ENCODE data around the gene FAM199X. TPM values are rescaled to one million over a fixed set of nuclear protein-coding genes. Genes with fewer than 3 reads are reported as not detected.
A peak's percentile ranks its signal among the peaks of the same experiment; 100 is the strongest.

The FAM199X gene
- polyA plus RNA-seq, 3 donors, result 4.1 to 8.2 (median 5.0) TPM

DNA sequence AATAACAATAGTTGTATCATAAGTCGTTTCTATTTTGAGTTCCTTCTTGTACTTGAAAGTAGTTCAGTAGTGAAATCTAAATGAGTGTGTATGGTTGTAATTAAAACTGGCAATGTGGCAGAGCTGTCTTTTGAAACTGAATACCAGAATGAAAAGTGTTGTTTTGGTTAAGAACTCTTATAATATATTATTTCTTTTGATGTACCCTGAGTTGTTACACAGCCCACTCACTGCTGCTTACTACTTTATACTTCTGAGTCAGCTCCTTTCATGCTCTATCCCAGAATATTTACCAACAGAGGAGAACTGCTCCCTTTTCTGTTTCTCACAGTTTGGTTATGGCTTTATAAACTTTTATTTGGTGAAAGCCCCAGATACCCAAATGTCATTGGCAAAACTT lies 28.8 kb downstream of the FAM199X start:
- H3K27ac Mint-ChIP-seq, result no peak overlapping the region
- peaks cover 20 to 37% of the 10 kb centered on the region in 2 donors for H3K36me3 ChIP-seq (replicated peaks in 1 of 2; ENCODE audit: control insufficient read depth in 1 of 2, insufficient read depth in 2 of 2, low read length in 2 of 2)
- peaks cover 0 to 3% (median 0%) of the 10 kb centered on the region in 3 donors for H3K27me3 Mint-ChIP-seq (ENCODE audit: low read depth in 3 of 3)
- no peaks in the 10 kb centered on the region for H3K9me3 Mint-ChIP-seq
- no peaks in the 10 kb centered on the region for H4K20me1 ChIP-seq (ENCODE audit: insufficient read depth, low read length)
- no peak for DNase-seq
- no peaks in the 10 kb centered on the region for H3K4me1 Mint-ChIP-seq
- H3K36me3 Mint-ChIP-seq, result peaks cover 25 to 30% of the 10 kb centered on the region in 2 donors
- no peak overlapping the region for H3K4me2 ChIP-seq (replicated peaks; ENCODE audit: extremely low read depth, low read length, poor library complexity, severe bottlenecking)
- H3K9ac ChIP-seq (ENCODE audit: insufficient read depth, low read length, poor library complexity, severe bottlenecking), result no peak overlapping the region
- no peaks in the 10 kb centered on the region for H3K79me2 ChIP-seq (ENCODE audit: insufficient read depth, low read length)
- H3K9me3 ChIP-seq (replicated peaks in 1 of 2; ENCODE audit: control insufficient read depth in 1 of 2, insufficient read depth in 1 of 2, low read length in 2 of 2), result no peaks in the 10 kb centered on the region
- TF ChIP-seq, protein P1, sequence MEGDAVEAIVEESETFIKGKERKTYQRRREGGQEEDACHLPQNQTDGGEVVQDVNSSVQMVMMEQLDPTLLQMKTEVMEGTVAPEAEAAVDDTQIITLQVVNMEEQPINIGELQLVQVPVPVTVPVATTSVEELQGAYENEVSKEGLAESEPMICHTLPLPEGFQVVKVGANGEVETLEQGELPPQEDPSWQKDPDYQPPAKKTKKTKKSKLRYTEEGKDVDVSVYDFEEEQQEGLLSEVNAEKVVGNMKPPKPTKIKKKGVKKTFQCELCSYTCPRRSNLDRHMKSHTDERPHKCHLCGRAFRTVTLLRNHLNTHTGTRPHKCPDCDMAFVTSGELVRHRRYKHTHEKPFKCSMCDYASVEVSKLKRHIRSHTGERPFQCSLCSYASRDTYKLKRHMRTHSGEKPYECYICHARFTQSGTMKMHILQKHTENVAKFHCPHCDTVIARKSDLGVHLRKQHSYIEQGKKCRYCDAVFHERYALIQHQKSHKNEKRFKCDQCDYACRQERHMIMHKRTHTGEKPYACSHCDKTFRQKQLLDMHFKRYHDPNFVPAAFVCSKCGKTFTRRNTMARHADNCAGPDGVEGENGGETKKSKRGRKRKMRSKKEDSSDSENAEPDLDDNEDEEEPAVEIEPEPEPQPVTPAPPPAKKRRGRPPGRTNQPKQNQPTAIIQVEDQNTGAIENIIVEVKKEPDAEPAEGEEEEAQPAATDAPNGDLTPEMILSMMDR (IDR thresholded peaks at IDR 0.05), result no peak
- H3K4me3 Mint-ChIP-seq, result no peak overlapping the region
- intact Hi-C loops (cut with micrococcal nuclease), result no loop called here
- no peak overlapping the region for H2AFZ ChIP-seq (ENCODE audit: insufficient read depth, low read depth, low read length, poor library complexity, severe bottlenecking)
- no CpG with 5 or more reads among the region's 1 CpG for WGBS (ENCODE audit: insufficient coverage)
- no peak overlapping the region for H3K27ac ChIP-seq (ENCODE audit: low read depth in 1 of 2, low read length in 2 of 2)
- H3K4me3 ChIP-seq (replicated peaks in 1 of 3; ENCODE audit: low read depth in 2 of 3, low read length in 3 of 3), result no peak overlapping the region
- no peaks in the 10 kb centered on the region for H3K4me1 ChIP-seq (ENCODE audit: control insufficient read depth in 1 of 2, insufficient read depth in 2 of 2, low read length in 2 of 2)
- no peaks in the 10 kb centered on the region for H3K27me3 ChIP-seq (ENCODE audit: control insufficient read depth in 2 of 2, insufficient read depth in 2 of 2, low read length in 2 of 2)

GRCh38 chrX:104195489-104196084 lies 29.3 kb downstream of the FAM199X start:
- no peak overlapping the region for H3K9ac ChIP-seq (ENCODE audit: insufficient read depth, low read length, poor library complexity, severe bottlenecking)
- WGBS (ENCODE audit: insufficient coverage), result no CpG with 5 or more reads among the region's 1 CpG
- H3K9me3 ChIP-seq (replicated peaks in 1 of 2; ENCODE audit: control insufficient read depth in 1 of 2, insufficient read depth in 1 of 2, low read length in 2 of 2), result no peaks in the 10 kb centered on the region
- no peaks in the 10 kb centered on the region for H3K9me3 Mint-ChIP-seq
- intact Hi-C loops (cut with micrococcal nuclease), result no loop called here
- no peaks in the 10 kb centered on the region for H3K79me2 ChIP-seq (ENCODE audit: insufficient read depth, low read length)
- H3K4me2 ChIP-seq (replicated peaks; ENCODE audit: extremely low read depth, low read length, poor library complexity, severe bottlenecking), result no peak overlapping the region
- no peak overlapping the region for H2AFZ ChIP-seq (ENCODE audit: insufficient read depth, low read depth, low read length, poor library complexity, severe bottlenecking)
- peaks cover 19 to 35% of the 10 kb centered on the region in 2 donors for H3K36me3 ChIP-seq (replicated peaks in 1 of 2; ENCODE audit: control insufficient read depth in 1 of 2, insufficient read depth in 2 of 2, low read length in 2 of 2)
- H3K27ac Mint-ChIP-seq, result no peak overlapping the region
- TF ChIP-seq, protein P1 (IDR thresholded peaks at IDR 0.05), result peak; percentile 71
- no peak overlapping the region for H3K4me3 ChIP-seq (replicated peaks in 1 of 3; ENCODE audit: low read depth in 2 of 3, low read length in 3 of 3)
- DNase-seq, result peak; percentile 2 to 17 (median 2)
- no peaks in the 10 kb centered on the region for H3K4me1 Mint-ChIP-seq
- no peak overlapping the region for H3K4me3 Mint-ChIP-seq
- peaks cover 0 to 3% (median 0%) of the 10 kb centered on the region in 3 donors for H3K27me3 Mint-ChIP-seq (ENCODE audit: low read depth in 3 of 3)
- no peaks in the 10 kb centered on the region for H3K27me3 ChIP-seq (ENCODE audit: control insufficient read depth in 2 of 2, insufficient read depth in 2 of 2, low read length in 2 of 2)
- no peak overlapping the region for H3K27ac ChIP-seq (ENCODE audit: low read depth in 1 of 2, low read length in 2 of 2)
- no peaks in the 10 kb centered on the region for H3K4me1 ChIP-seq (ENCODE audit: control insufficient read depth in 1 of 2, insufficient read depth in 2 of 2, low read length in 2 of 2)
- H4K20me1 ChIP-seq (ENCODE audit: insufficient read depth, low read length), result no peaks in the 10 kb centered on the region
- H3K36me3 Mint-ChIP-seq, result peaks cover 20 to 24% of the 10 kb centered on the region in 2 donors

Data from CD14-positive monocyte (primary cell).